Hepatocyte (in vitro differentiated cells): ENCODE data around the gene NHSL2.

Source experiments
- CTCF ChIP-seq: fragments of 200-600 bp; sonication (generic); IDR thresholded peaks from 2 replicates; pipeline ENCODE4 v1.5.1; 2016; ENCODE audit warnings: antibody characterized with exemption, mild to moderate bottlenecking; ENCODE audit not compliant: poor library complexity
- EZH2 ChIP-seq: fragments of 200-600 bp; sonication (generic); IDR thresholded peaks from 2 replicates; pipeline ENCODE4 v1.6.1; 2016; ENCODE audit warnings: antibody characterized with exemption, mild to moderate bottlenecking, borderline replicate concordance
- EZH2phosphoT487 ChIP-seq: fragments of 200-600 bp; sonication (generic); IDR thresholded peaks from one replicate; pipeline ENCODE4 v1.6.1; 2018; ENCODE audit warnings: antibody characterized with exemption, mild to moderate bottlenecking, low read depth, moderate library complexity; ENCODE audit not compliant: unreplicated experiment, severe bottlenecking

GRCh38 chrX:72102760-72103159, 192.1 kb downstream of the NHSL2 start:
- TF ChIP-seq CTCF (no peak), EZH2phosphoT487 (no peak), EZH2 (no peak)
